ENCODE data around the gene GAB2. TPM values are rescaled to one million over a fixed set of nuclear protein-coding genes. Genes with fewer than 3 reads are reported as not detected.

GAB2 gene
- total and polyA plus RNA-seq, 10 of the 15 experiments (the other 5 are each of a cell fraction or from before 2014, with no cell fraction given): 0.69 to 12.6 (median 3.8) TPM

DNA sequence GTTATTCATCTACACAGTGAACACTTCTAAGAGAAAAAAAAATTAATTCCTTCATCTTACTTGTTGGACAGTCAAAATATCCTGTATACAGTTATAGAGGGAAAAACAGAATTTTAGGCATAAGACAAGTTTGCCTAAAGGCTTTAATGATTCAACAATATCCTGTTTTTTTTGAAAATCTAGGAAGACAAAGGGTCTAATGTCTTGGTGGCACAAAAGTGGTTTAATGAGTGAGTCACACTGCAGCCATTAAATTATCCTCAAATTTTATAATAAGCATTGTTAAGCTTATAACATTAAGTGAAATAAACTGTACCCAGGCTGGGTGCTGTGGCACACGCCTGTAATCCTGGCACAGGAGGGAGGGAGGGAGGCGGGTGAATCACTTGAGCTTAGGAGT lies 72.9 kb downstream of the GAB2 start (continued):
- TF ChIP-seq, protein P1, sequence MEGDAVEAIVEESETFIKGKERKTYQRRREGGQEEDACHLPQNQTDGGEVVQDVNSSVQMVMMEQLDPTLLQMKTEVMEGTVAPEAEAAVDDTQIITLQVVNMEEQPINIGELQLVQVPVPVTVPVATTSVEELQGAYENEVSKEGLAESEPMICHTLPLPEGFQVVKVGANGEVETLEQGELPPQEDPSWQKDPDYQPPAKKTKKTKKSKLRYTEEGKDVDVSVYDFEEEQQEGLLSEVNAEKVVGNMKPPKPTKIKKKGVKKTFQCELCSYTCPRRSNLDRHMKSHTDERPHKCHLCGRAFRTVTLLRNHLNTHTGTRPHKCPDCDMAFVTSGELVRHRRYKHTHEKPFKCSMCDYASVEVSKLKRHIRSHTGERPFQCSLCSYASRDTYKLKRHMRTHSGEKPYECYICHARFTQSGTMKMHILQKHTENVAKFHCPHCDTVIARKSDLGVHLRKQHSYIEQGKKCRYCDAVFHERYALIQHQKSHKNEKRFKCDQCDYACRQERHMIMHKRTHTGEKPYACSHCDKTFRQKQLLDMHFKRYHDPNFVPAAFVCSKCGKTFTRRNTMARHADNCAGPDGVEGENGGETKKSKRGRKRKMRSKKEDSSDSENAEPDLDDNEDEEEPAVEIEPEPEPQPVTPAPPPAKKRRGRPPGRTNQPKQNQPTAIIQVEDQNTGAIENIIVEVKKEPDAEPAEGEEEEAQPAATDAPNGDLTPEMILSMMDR (IDR thresholded peaks at IDR 0.05 in 2 of 3, conservative IDR thresholded peaks at IDR 0.05 in 1 of 3; ENCODE audit: control insufficient read depth in 2 of 3, extremely low read depth in 1 of 3, insufficient read depth in 1 of 3, low read depth in 3 of 3, low read length in 3 of 3): no peak
- no peak for TF ChIP-seq TBL1XR1 (IDR thresholded peaks at IDR 0.05; ENCODE audit: low read depth, low read length)
- no peak for TF ChIP-seq SUPT20H (IDR thresholded peaks at IDR 0.05; ENCODE audit: borderline replicate concordance, control insufficient read depth, low read depth, low read length)
- TF ChIP-seq CREB1 (IDR thresholded peaks at IDR 0.05; ENCODE audit: low read depth): no peak
- no peak for TF ChIP-seq ZNF217 (IDR thresholded peaks at IDR 0.05)
- TF ChIP-seq, protein P2, sequence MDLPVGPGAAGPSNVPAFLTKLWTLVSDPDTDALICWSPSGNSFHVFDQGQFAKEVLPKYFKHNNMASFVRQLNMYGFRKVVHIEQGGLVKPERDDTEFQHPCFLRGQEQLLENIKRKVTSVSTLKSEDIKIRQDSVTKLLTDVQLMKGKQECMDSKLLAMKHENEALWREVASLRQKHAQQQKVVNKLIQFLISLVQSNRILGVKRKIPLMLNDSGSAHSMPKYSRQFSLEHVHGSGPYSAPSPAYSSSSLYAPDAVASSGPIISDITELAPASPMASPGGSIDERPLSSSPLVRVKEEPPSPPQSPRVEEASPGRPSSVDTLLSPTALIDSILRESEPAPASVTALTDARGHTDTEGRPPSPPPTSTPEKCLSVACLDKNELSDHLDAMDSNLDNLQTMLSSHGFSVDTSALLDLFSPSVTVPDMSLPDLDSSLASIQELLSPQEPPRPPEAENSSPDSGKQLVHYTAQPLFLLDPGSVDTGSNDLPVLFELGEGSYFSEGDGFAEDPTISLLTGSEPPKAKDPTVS (IDR thresholded peaks at IDR 0.05; ENCODE audit: low read depth, low read length): no peak
- no peak for TF ChIP-seq FOS (IDR thresholded peaks at IDR 0.05; ENCODE audit: borderline replicate concordance, extremely low read depth, insufficient read length)
- no peak for TF ChIP-seq CBX5 (IDR thresholded peaks at IDR 0.05; ENCODE audit: low read depth)

DNA sequence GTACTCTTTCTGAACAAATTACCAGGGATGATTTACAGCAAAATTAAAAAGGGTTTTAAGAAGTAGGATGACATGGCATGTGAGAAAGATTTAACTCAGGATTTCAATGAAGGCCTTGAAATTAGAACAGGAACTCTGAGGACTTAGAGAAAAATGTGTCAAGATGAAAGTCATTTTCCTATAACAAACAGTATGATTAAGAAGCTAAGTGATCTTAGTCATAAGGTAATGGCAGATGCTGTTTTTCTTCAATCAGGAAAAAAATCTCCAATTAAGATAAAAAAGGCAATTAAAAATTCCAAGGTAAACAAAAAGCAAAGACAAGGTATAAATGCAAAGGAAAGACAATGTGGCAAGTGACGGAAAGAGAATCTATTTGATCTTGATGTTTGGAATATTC lies 73.5 kb downstream of the GAB2 start:
- RAD21 ChIA-PET (ENCODE audit: unreplicated experiment): no interaction called here
- Histone ChIP-seq H3K79me2 (ENCODE audit: control insufficient read depth, insufficient read depth, low read length) (no peaks in the 10 kb centered on the region), H3K4me2 (ENCODE audit: control insufficient read depth, insufficient read depth) (no peak overlapping the region), H3K9ac (ENCODE audit: control insufficient read depth, insufficient read depth, low read length) (no peak overlapping the region), H3K4me1 (ENCODE audit: control insufficient read depth, insufficient read depth, low read length) (peaks cover under 1% of the 10 kb centered on the region), H3K9me3 (replicated peaks; ENCODE audit: control insufficient read depth, insufficient read depth, low read length) (no peaks in the 10 kb centered on the region), H3K27ac (ENCODE audit: control insufficient read depth, insufficient read depth) (no peak overlapping the region), H3K4me3 (no peak overlapping the region), H4K20me1 (ENCODE audit: control insufficient read depth, insufficient read depth) (no peaks in the 10 kb centered on the region), H3K36me3 (ENCODE audit: control insufficient read depth in 2 of 2, insufficient read depth in 2 of 2, low read length in 1 of 2) (no peaks in the 10 kb centered on the region), H3K27me3 (replicated peaks in 1 of 2; ENCODE audit: control insufficient read depth in 2 of 2, insufficient read depth in 2 of 2, low read length in 1 of 2) (no peaks in the 10 kb centered on the region), H2AFZ (ENCODE audit: control insufficient read depth, low read depth, low read length) (no peak overlapping the region)
- intact Hi-C loops (cut with micrococcal nuclease; ENCODE audit: unreplicated experiment) (no loop called here), in situ Hi-C loops (cut with MboI) (no loop called here)
- no peak for DNase-seq (ENCODE audit: low read depth, low spot score)
- POLR2A ChIA-PET: no interaction called here
- SMC1A ChIA-PET (ENCODE audit: uncharacterized antibody, unreplicated experiment): no interaction called here
- CTCF ChIA-PET: no interaction called here
- no TSS peak for BruUV-seq (replicated peaks)
- no peak for ATAC-seq
- TF ChIP-seq ZNF274 (IDR thresholded peaks at IDR 0.05; ENCODE audit: insufficient read depth, insufficient read length) (no peak), NBN (IDR thresholded peaks at IDR 0.05) (no peak), CHD4 (IDR thresholded peaks at IDR 0.05) (no peak)
- FAIRE-seq: no peak
- WGBS (ENCODE audit: insufficient coverage, insufficient replicate concordance, low lambda C conversion rate, missing lambda C conversion rate): 96% methylated on average over 1 of the region's 1 CpG
